HG03025 (cell line): Measurements from ENCODE around the gene IFITM10.

Experiments used
- ATAC-seq: cut with Tn5 transposase; IDR thresholded peaks from one replicate; pipeline ENCODE4 v1.9.1; 2021; ENCODE audit warnings: mild to moderate bottlenecking, moderate library complexity; ENCODE audit not compliant: unreplicated experiment, low FRiP score

Gene IFITM10

DNA sequence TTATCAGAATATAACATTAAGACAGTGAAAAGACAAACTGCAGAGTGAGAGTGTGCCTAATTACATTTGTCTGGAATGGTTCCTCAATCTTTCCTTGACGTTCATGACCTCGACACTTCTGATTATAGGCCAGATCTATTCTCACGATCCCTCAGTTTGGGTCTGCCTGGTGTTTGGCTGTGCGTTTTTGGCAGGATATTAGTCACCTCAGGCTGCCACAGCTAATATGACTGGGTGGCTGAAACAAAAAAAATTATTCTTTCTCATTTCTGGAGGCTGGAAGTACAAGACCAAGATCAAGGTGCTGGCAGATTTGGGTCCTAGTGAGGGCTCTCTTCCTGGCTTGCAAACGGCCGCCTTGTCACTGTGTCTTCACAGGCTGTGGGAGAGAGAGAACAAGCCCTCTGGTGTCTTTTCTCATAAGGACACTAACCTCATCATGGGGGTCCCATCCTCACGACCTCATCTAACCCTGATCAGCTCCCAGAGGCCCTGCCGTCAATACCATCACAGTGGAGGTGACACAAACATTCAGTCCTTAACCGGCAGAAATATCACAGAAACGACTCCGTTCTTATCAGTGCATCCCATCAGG is 23.2 kb downstream of the IFITM10 start:
- ATAC-seq = no peak

- no peak for ATAC-seq
These were observed 30.6 kb downstream of the IFITM10 start for GRCh38 chr11:1719781-1720180.

GRCh38 chr11:1718326-1718725 is 32.1 kb downstream of the IFITM10 start:
- ATAC-seq = no peak

DNA sequence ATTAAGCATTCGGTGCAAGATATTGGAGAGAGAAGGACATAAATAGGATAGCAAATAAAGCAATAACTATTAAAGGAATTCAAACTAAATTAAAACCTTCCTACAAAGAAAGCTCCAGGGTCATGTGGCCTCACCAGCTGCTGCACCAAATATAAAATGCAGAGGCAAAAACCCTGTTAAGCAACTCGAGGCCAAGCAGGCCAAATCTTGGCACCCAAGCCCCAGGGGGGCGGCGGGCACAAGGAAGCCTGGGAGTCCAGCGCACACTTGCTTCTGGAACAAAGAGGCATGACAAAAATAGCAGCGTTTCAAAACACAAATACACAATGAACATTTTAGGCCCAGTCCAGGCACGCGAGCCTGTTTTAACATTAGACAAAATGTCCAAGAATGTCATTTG is 32.6 kb downstream of the IFITM10 start:
- ATAC-seq = no peak

DNA sequence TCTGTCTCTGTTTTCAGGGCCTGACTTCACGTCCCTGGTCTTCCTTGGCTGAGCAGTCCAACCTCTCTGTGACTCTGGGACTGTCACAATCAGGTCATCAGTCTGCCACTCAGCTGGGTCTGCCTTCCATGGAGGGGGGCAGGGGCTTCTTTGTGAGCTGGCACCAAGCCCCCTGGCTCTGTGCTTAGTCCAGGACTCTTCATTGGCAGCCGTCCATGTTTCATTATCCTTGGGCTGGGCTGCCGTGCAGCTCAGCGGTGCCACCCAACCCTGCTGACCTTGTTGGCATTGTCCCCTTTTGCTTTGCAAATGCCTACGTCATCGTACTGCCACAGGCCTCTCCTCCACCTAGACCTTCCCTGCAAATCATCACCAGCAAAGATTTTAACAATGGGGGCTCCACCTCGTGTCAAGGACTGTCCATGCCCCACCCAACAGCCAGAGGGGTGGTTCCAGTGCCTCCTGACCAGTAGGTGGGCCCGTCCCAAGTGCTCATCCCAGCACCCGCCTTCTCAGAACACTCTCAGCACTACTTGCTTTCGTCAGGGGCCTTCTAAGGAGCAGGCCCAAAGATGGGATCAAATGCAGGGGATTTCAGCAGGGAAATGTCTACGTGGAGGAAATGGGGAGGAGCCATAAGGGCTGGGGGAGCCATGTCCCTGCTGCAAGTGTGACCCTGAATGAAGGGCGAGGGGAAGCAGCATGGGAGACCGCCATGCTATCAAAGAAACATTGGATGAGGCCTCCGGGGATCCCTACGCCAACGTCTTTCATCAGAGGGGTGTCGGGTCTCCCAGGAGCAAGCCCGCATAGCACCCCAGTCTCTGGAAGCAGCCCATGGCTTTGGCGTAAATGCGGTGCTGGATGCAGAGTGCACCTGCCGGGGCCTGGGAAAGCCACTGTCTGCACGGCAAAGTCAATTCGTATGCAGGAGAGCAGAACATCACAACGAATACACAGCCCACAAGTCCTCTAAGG is 35.2 kb downstream of the IFITM10 start:
- no peak for ATAC-seq

DNA sequence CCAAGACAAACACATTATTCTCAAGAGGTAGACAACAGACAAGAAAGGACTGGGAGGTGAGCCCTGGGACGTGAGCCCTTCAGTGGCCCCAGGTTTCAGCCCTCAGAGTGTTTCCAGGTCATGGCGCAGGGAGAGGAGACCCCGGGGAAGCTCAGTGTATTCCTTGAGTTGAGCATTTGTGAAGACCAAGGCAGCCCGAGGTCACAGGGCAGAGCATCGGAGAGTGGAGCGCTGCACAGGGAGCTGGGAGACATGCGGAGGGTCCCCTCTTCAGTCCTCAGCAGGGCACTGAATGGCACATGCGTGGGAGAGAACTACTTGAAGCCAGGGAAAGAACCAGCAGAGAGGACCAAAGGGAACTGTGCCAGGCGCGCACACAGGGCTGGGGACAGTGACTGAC is 41.7 kb downstream of the IFITM10 start:
- no peak for ATAC-seq

DNA sequence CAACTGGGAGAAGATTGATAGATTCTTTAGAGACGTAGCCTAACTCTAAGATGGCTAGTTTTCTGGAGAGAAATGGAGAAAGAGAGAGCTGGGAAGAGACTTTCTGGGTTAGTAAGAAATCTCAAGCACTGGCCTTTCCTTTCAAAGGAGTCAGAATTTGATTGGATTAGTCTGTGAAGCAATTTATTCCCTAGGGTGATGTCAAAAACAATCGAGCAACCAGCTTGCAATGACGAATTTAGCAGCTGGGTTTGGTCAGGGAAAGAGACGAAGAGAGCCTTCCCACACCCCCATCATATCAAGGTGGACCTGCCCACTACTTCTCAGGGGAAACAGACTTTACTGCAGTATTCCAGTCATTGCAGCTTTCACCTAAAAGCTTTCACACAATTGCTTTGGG is 42.6 kb downstream of the IFITM10 start:
- no peak for ATAC-seq

DNA sequence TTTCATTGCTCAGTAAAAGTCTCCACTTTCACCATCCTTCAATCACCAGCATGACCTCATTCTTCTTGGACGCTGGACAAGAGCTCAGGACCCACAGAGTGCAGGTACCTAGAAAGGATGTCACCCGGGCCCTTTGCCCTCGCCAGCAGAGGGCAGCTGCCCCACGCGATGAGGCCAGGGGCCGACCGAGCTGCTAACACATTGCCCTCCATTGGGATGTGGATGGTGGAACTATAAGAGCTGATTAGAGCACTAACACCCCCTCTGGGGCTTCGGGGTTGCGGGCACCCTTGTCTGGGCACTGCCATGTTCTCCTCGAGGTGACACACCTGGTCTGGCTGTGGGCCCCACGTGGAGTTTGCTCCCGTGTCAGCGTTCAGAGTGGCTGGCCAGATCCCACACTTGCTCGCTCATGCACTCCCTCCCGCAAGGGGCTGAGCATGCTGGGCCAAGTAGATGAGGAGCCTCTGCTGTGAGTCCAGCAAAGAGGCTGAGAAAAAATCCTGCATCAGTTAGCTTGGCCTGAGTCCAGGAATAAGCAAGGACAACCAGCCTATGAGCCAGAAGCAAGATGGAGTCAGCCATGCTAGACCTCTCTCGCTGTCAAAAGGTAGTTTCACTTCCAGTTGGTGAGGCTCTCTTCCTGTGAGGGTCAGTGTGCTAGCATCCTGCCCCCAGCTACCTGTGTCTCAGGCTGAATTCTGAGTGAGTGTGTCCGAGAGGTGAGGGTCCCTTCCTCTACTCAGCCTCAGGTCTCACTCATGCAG is 43.6 kb downstream of the IFITM10 start:
- no peak for ATAC-seq

GRCh38 chr11:1705126-1706052 is 45.0 kb downstream of the IFITM10 start:
- no peak for ATAC-seq

GRCh38 chr11:1703146-1703545 is 47.2 kb downstream of the IFITM10 start:
- no peak for ATAC-seq

GRCh38 chr11:1702506-1702905 is 47.9 kb downstream of the IFITM10 start:
- ATAC-seq = no peak

DNA sequence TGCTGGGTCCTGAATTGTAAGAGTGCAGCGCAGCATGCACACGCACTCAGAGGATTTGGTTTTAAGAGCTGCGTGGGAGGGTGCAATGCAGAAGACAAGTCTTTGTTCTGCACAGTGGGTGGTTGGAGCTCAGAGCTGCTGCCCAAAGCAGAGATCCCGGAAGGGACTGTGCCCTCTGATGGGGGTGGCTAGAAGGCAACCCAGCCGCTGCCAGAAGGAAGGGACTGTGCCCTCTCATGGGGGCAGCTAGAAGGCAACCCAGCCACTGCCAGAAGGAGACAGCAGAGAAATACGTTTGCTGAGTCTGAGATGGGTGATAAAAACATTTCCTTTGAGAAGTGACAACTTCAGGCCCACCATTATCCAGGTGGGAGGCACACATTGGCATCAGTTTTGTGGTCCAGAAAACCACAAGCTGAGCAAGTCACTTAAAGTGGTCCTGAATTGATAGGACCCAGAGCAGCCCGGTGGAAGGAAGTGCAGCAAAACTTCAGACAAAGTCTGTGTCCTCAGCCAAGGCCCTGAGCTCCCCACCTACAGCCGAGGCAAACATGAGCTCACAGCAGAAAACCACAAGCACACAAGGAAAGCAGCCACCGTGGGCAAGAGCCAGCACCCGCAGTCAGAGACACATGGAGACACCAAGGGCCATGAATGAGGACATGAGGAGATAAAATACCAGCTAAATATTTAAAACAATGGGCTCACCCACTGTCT is 49.1 kb downstream of the IFITM10 start:
- ATAC-seq = no peak

- ATAC-seq = no peak
These were observed 50.6 kb downstream of the IFITM10 start for GRCh38 chr11:1699771-1700170.

GRCh38 chr11:1696608-1697570 is 53.5 kb downstream of the IFITM10 start, which contains the start of gene KRTAP5-6:
Gene KRTAP5-6, plus strand, starts transcription at chr11:1697195. Its CDS starts 51 bp downstream, at chr11:1697246.
- ATAC-seq = no peak

DNA sequence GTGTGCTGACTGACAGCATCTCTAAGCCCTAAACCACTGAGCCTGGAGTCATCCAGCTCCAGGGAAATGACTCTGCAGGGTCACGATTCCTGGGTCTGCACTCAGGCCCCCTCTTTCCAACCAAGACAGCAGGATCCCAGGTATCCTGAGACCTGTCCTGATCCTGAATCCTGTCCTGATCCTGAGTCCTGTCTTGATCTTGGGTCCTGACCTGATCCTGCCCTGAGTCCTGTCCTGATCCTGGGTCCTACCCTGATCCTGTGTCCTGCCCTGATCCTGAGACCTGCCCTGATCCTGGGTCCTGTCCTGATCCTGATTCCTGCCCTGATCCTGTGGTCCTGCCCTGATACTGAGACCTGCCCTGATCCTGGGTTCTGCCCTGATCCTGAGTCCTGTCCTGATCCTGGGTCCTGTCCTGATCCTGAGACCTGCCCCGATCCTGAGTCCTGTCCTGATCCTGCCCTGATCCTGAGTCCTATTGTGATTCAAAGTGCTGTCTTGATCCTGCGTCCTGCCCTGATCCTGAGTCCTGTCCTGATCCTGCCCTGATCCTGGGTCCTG is 54.8 kb downstream of the IFITM10 start:
- no peak for ATAC-seq

DNA sequence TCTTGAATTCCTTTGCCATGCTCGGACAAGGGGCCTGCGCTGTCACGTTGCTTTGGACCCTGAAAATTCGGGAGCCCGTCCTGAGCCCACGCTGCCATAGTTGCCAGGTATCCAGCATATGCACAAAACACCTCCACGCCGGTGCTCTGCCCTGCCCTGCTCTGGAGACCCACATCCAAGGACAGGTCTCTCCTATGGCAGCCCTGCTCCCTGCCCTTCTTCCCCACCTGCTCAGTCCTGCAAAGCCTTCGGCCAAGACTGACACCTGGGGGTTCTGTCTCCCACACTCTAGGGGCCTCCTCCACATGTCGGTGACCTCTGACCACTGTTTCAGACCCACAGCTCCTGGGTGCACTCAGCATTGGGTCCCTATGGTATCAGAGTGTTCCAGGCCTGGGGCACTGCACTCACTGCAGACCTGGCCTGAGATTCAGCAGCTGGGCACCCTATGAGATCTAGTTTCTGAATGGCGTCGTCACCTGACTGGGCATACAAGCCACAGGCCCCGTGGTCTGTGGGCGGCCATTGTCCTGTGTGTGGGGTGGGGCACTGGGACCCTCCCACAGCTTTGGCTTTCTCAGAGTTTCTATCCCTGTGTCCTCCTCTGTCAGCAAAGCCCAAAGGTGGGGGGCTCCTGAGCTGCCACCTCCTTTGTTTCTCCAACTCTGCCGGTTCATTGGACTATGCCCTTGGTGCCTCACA is 55.4 kb downstream of the IFITM10 start:
- ATAC-seq = no peak
